OCI-LY7 (cell line): ENCODE results near the gene PTPRF.

ENCODE experiments used
- CTCF ChIP-seq: fragments of 200-600 bp; sonication (generic); conservative IDR thresholded peaks from 2 replicates; pipeline ENCODE4 v1.5.1; 2014; ENCODE audit warnings: mild to moderate bottlenecking, antibody characterized with exemption, low read length, moderate library complexity, mixed read lengths
- EZH2phosphoT487 ChIP-seq: fragments of 200-600 bp; sonication (generic); IDR thresholded peaks from 2 replicates; pipeline ENCODE4 v1.6.1; 2018; ENCODE audit warnings: low read depth, borderline replicate concordance, mild to moderate bottlenecking, mixed run types, antibody characterized with exemption, low read length, moderate library complexity, mixed read lengths

DNA sequence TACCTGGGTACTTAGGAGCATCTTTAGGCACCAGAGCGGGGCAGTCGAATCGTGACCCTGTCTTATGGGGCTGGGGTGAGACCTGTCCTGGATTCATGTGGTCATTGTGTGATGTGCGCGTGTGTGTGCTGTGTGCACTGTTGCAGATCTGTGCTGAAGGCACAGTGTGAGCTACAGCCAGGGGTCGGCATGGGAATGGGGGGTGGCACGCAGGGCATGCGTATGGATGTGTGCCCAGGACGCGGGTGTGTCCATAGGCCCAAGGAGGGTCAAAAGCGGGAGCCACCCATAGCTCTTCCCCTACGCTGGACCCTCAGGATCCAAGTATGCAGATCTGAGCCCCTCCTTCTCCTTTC lies 14.6 kb downstream of the PTPRF start:
- TF ChIP-seq CTCF: no peak
- no peak for TF ChIP-seq EZH2phosphoT487
